CD4-positive, CD25-positive, alpha-beta regulatory T cell (primary cell): ENCODE data around the gene TARBP1. TPM values are rescaled to one million over a fixed set of nuclear protein-coding genes. Genes with fewer than 3 reads are reported as not detected.
A peak's percentile ranks its signal among the peaks of the same experiment; 100 is the strongest.

Experiments used
- ATAC-seq, 2 donors: fragments of 150-1000 bp; cut with Tn5 transposase; one replicate each; pipeline ENCODE4 v1.10.0; 2021; ENCODE audit warnings: low read depth in 2 of 2, moderate number of reproducible peaks in 2 of 2, moderate library complexity in 1 of 2
- DNase-seq, 3 donors: peaks; one replicate each; pipeline versions ENCODE4 v3.0.0 to v3.0.0-alpha.2; 2012 to 2022; ENCODE audit warnings: mixed read lengths in 1 of 3
- H3K27ac ChIP-seq: one replicate; pipeline ENCODE4 v1.7.0; 2013; ENCODE audit warnings: mild to moderate bottlenecking, low read length; ENCODE audit not compliant: insufficient read depth, poor library complexity, severe bottlenecking
- H3K27me3 ChIP-seq: one replicate; pipeline ENCODE4 v1.7.0; 2013; ENCODE audit warnings: low read length; ENCODE audit not compliant: control insufficient read depth, insufficient read depth
- H3K36me3 ChIP-seq: one replicate; pipeline ENCODE4 v1.7.0; 2013; ENCODE audit warnings: mild to moderate bottlenecking, low read length, moderate library complexity; ENCODE audit not compliant: control insufficient read depth, insufficient read depth
- H3K4me1 ChIP-seq: 2 replicates; pipeline ENCODE4 v1.7.0; 2013; ENCODE audit warnings: mild to moderate bottlenecking, low read length; ENCODE audit not compliant: insufficient read depth, control insufficient read depth, poor library complexity, severe bottlenecking
- H3K4me3 ChIP-seq: one replicate; pipeline ENCODE4 v1.7.0; 2013; ENCODE audit warnings: low read depth, mild to moderate bottlenecking, low read length, moderate library complexity
- H3K9me3 ChIP-seq, 2 experiments: 1 replicate in 1 of 2; 2 replicates in 1 of 2; pipeline ENCODE4 v1.7.0; 2013; ENCODE audit warnings: low read length in 2 of 2, mild to moderate bottlenecking in 1 of 2, moderate library complexity in 1 of 2; ENCODE audit not compliant: control insufficient read depth in 2 of 2
- H3K27ac Mint-ChIP-seq, 3 donors: one replicate each; pipeline ENCODE4 v1.8.0; 2020 to 2022; ENCODE audit warnings: mild to moderate bottlenecking in 3 of 3, mixed read lengths in 3 of 3, moderate library complexity in 2 of 3
- H3K27me3 Mint-ChIP-seq: one replicate; pipeline ENCODE4 v1.8.0; 2022; ENCODE audit warnings: mild to moderate bottlenecking, mixed read lengths
- H3K36me3 Mint-ChIP-seq: one replicate; pipeline ENCODE4 v1.8.0; 2020; ENCODE audit warnings: mixed read lengths
- H3K4me1 Mint-ChIP-seq, 4 donors: one replicate each; pipeline ENCODE4 v1.8.0; 2020 to 2022; ENCODE audit warnings: mixed read lengths in 4 of 4, mild to moderate bottlenecking in 1 of 4
- H3K4me3 Mint-ChIP-seq, 4 donors: one replicate each; pipeline ENCODE4 v1.8.0; 2020 to 2022; ENCODE audit warnings: mild to moderate bottlenecking in 4 of 4, mixed read lengths in 4 of 4, moderate library complexity in 3 of 4
- H3K9me3 Mint-ChIP-seq, 7 donors: one replicate each; pipeline ENCODE4 v1.8.0; 2020 to 2022; ENCODE audit warnings: mixed read lengths in 7 of 7, mild to moderate bottlenecking in 3 of 7, moderate library complexity in 2 of 7
- polyA plus RNA-seq, 4 donors: library from polyadenylated mRNA; unstranded; fragments of 300-500 nt; fragmentation: Illumina TruSeq; gene quantifications; one replicate each; pipeline ENCODE4 v1.2.3, GENCODE V29; 2021
- total RNA-seq: library from RNA; stranded (reverse); gene quantifications from one replicate; pipeline ENCODE4 v1.2.3, GENCODE V29; 2022

TARBP1 gene
- total and polyA plus RNA-seq, 5 donors from 2014 or later: 6.9 to 30.0 (median 8.8) TPM

- Mint-ChIP-seq H3K27me3 (peaks cover 15% of the 10 kb centered on the region), H3K36me3 (no peaks in the 10 kb centered on the region), H3K9me3 (no peaks in the 10 kb centered on the region), H3K4me3 (peak overlapping the region in 2 of 4 donors; percentile 33 to 42), H3K4me1 (peaks cover 0 to 18% (median 9%) of the 10 kb centered on the region in 4 donors), H3K27ac (peak overlapping the region in 1 of 3 donors; percentile 29)
- H3K4me1 ChIP-seq: no peaks in the 10 kb centered on the region
- H3K4me3 ChIP-seq: no peak overlapping the region
- peaks cover 6% of the 10 kb centered on the region for H3K27me3 ChIP-seq
- H3K27ac ChIP-seq: no peak overlapping the region
- DNase-seq: peak in 2 of 3 donors; percentile 21 to 72
- ATAC-seq: peak; percentile 40 to 48
- H3K9me3 ChIP-seq: no peaks in the 10 kb centered on the region
- H3K36me3 ChIP-seq: no peaks in the 10 kb centered on the region
Measured at GRCh38 chr1:234486858-234487840, 8.2 kb upstream of the TARBP1 start.

DNA sequence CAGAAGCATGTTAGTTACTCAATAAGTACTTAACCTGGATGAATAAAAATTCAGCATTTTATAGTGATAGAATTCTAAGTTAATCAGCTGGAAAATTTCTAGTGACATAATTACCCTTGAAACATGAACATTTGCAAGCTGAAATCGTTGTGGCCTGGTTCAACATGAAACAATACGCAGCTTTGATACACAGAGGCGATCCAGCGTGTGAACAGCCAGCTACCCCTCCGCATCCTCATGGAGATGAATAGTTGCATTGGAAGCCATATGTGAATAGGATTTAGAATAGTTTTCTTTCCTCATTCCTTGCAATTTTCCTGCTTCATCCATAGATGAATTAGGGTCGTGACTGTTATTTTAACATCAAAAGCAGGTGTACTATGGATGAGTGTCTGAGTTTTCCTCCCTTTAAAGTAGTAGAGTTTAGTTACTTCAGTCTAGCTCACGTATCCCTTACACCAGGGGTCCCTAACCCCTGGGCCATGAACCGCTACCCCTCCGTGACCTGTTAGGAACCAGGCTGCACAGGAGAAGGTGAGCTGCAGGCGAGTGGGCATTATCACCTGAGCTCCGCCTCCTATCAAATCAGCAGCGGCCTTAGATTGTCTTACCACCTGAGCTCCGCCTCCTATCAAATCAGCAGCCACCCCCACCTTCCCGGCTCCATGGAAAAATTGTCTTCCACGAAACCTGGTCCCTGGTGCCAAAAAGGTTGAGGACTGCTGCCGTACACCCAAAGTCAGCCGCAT is 6.2 kb upstream of the TARBP1 start:
- Histone ChIP-seq H3K4me1 (no peaks in the 10 kb centered on the region), H3K27ac (no peak overlapping the region), H3K9me3 (no peaks in the 10 kb centered on the region), H3K36me3 (no peaks in the 10 kb centered on the region), H3K4me3 (no peak overlapping the region), H3K27me3 (peaks cover 6% of the 10 kb centered on the region)
- no peak for DNase-seq
- H3K36me3 Mint-ChIP-seq: no peaks in the 10 kb centered on the region
- H3K9me3 Mint-ChIP-seq: no peaks in the 10 kb centered on the region
- no peak overlapping the region for H3K4me3 Mint-ChIP-seq
- H3K27ac Mint-ChIP-seq: no peak overlapping the region
- ATAC-seq: no peak
- peaks cover 20% of the 10 kb centered on the region for H3K27me3 Mint-ChIP-seq
- peaks cover 0 to 14% (median 6%) of the 10 kb centered on the region in 4 donors for H3K4me1 Mint-ChIP-seq

- DNase-seq (no peak), ATAC-seq (no peak)
- H3K27me3 Mint-ChIP-seq: peaks cover 20% of the 10 kb centered on the region
- H3K36me3 Mint-ChIP-seq: no peaks in the 10 kb centered on the region
- no peaks in the 10 kb centered on the region for H3K9me3 Mint-ChIP-seq
- no peak overlapping the region for H3K4me3 Mint-ChIP-seq
- Histone ChIP-seq H3K27ac (no peak overlapping the region), H3K4me1 (no peaks in the 10 kb centered on the region), H3K27me3 (peaks cover 6% of the 10 kb centered on the region), H3K36me3 (no peaks in the 10 kb centered on the region), H3K9me3 (no peaks in the 10 kb centered on the region), H3K4me3 (no peak overlapping the region)
- no peak overlapping the region for H3K27ac Mint-ChIP-seq
- H3K4me1 Mint-ChIP-seq: peaks cover 0 to 19% (median 6%) of the 10 kb centered on the region in 4 donors
Measured at GRCh38 chr1:234484218-234484617, 5.2 kb upstream of the TARBP1 start.

GRCh38 chr1:234481771-234482170 is 2.8 kb upstream of the TARBP1 start:
- peaks cover 8% of the 10 kb centered on the region for H3K4me1 ChIP-seq
- no peak overlapping the region for H3K4me3 ChIP-seq
- peaks cover 4 to 18% (median 8%) of the 10 kb centered on the region in 4 donors for H3K4me1 Mint-ChIP-seq
- no peak overlapping the region for H3K27ac Mint-ChIP-seq
- H3K27me3 ChIP-seq: peaks cover 6% of the 10 kb centered on the region
- no peaks in the 10 kb centered on the region for H3K9me3 ChIP-seq
- H3K36me3 ChIP-seq: no peaks in the 10 kb centered on the region
- no peak for DNase-seq
- H3K9me3 Mint-ChIP-seq: no peaks in the 10 kb centered on the region
- no peaks in the 10 kb centered on the region for H3K36me3 Mint-ChIP-seq
- ATAC-seq: no peak
- peak overlapping the region in 1 of 4 donors; percentile 44 for H3K4me3 Mint-ChIP-seq
- H3K27ac ChIP-seq: no peak overlapping the region
- H3K27me3 Mint-ChIP-seq: peaks cover 20% of the 10 kb centered on the region

- no peaks in the 10 kb centered on the region for H3K36me3 ChIP-seq
- DNase-seq (no peak), ATAC-seq (no peak)
- H3K4me1 ChIP-seq: peaks cover 8% of the 10 kb centered on the region
- no peaks in the 10 kb centered on the region for H3K9me3 ChIP-seq
- no peak overlapping the region for H3K27ac ChIP-seq
- H3K27me3 Mint-ChIP-seq: peaks cover 20% of the 10 kb centered on the region
- peaks cover 9 to 31% (median 16%) of the 10 kb centered on the region in 4 donors for H3K4me1 Mint-ChIP-seq
- H3K36me3 Mint-ChIP-seq: no peaks in the 10 kb centered on the region
- peak overlapping the region; percentile 55 to 82 (median 77) for H3K4me3 Mint-ChIP-seq
- H3K9me3 Mint-ChIP-seq: no peaks in the 10 kb centered on the region
- H3K27ac Mint-ChIP-seq: peak overlapping the region in 1 of 3 donors; percentile 70
- H3K27me3 ChIP-seq: peaks cover 6% of the 10 kb centered on the region
- H3K4me3 ChIP-seq: no peak overlapping the region
Measured at GRCh38 chr1:234479866-234480265, 887 bp upstream of the TARBP1 start.

DNA sequence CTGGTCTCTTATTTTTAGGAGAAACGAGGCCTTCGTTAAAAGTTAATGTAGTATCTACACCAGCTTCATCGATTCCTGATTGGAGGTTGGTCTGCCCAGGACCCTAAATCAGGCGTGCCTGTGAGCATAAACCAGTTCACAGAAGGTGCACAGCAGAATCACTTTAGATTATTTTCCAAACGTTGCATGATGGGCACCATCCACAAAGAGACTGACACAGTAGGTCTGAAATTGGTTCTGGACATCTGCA is 256 bp upstream of the TARBP1 start:
- DNase-seq: no peak
- Mint-ChIP-seq H3K9me3 (no peaks in the 10 kb centered on the region), H3K4me1 (peaks cover 9 to 37% (median 20%) of the 10 kb centered on the region in 4 donors), H3K4me3 (peak overlapping the region; percentile 55 to 82 (median 77)), H3K36me3 (no peaks in the 10 kb centered on the region), H3K27ac (peak overlapping the region; percentile 33 to 70 (median 64)), H3K27me3 (peaks cover 20% of the 10 kb centered on the region)
- ATAC-seq: no peak
- Histone ChIP-seq H3K27ac (no peak overlapping the region), H3K4me1 (peaks cover 8% of the 10 kb centered on the region), H3K4me3 (peak overlapping the region; percentile 49), H3K27me3 (peaks cover 6% of the 10 kb centered on the region), H3K9me3 (no peaks in the 10 kb centered on the region), H3K36me3 (no peaks in the 10 kb centered on the region)

DNA sequence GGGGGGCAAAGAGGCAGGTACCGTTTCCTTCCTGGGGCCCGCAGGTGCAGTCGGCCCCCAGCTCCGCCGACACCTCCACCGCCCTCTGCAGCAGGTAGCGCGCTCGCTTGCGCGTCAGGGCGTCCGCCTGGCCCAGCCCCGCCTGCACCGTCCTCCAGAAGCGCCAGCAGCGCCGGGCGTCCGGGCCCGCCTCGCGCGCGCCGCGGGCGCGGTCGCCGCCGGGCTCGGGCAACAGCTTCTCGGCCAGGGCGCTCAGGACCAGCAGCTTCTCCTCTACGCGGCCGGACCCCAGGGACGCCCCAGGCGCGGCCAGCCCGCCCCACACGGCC is 863 bp downstream of the TARBP1 start:
- Mint-ChIP-seq H3K27me3 (peaks cover 12% of the 10 kb centered on the region), H3K27ac (peak overlapping the region in 2 of 3 donors; percentile 90), H3K36me3 (no peaks in the 10 kb centered on the region), H3K4me3 (peak overlapping the region; percentile 88 to 96 (median 92)), H3K4me1 (peaks cover 14 to 47% (median 23%) of the 10 kb centered on the region in 4 donors), H3K9me3 (no peaks in the 10 kb centered on the region)
- Histone ChIP-seq H3K4me3 (peak overlapping the region; percentile 81), H3K27ac (peak overlapping the region; percentile 63), H3K36me3 (no peaks in the 10 kb centered on the region), H3K27me3 (peaks cover 4% of the 10 kb centered on the region), H3K4me1 (peaks cover 11% of the 10 kb centered on the region), H3K9me3 (no peaks in the 10 kb centered on the region)
- ATAC-seq: peak; percentile 84 to 87
- peak; percentile 50 to 87 (median 78) for DNase-seq
